ENCODE measurements around the gene EMB.
"Not testable (repeated sequence)": the region's sequence is repeated elsewhere in the genome, so short reads cannot be mapped to it uniquely, and the experiment has no call there.

Gene EMB

DNA sequence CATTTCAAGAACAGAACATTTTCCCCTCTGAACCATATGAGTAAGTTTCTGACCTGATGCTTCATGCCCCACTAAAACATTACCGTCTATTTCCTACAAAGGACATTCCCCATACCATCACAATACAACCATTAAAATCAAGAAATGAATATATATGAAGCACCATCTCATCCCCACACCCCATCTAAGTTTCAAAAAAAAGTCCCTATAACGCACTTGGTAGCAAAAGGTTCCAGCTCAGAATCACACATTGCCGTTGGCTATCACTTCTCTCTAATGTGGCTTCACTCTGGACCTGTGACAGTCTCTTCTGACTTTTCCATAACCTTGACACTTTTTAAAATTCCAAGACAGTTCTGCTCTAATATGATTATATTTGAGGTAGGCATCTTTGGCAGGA lies 5.9 kb downstream of the EMB start:
- TF ChIP-seq, protein P1, sequence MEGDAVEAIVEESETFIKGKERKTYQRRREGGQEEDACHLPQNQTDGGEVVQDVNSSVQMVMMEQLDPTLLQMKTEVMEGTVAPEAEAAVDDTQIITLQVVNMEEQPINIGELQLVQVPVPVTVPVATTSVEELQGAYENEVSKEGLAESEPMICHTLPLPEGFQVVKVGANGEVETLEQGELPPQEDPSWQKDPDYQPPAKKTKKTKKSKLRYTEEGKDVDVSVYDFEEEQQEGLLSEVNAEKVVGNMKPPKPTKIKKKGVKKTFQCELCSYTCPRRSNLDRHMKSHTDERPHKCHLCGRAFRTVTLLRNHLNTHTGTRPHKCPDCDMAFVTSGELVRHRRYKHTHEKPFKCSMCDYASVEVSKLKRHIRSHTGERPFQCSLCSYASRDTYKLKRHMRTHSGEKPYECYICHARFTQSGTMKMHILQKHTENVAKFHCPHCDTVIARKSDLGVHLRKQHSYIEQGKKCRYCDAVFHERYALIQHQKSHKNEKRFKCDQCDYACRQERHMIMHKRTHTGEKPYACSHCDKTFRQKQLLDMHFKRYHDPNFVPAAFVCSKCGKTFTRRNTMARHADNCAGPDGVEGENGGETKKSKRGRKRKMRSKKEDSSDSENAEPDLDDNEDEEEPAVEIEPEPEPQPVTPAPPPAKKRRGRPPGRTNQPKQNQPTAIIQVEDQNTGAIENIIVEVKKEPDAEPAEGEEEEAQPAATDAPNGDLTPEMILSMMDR (IDR thresholded peaks at IDR 0.05; ENCODE audit: low read depth, low read length) = no peak
- Histone ChIP-seq H3K36me3 (no peaks in the 10 kb centered on the region), H3K4me3 (ENCODE audit: low read depth, low read length) (no peak overlapping the region), H3K4me1 (no peaks in the 10 kb centered on the region), H3K27me3 (no peaks in the 10 kb centered on the region), H3K9me3 (no peaks in the 10 kb centered on the region)
- no peak for DNase-seq

- H3K4me3 ChIP-seq (ENCODE audit: low read depth, low read length); DNase-seq; H3K27me3 ChIP-seq; H3K9me3 ChIP-seq; H3K4me1 ChIP-seq; H3K36me3 ChIP-seq: not testable (repeated sequence)
Observed at GRCh38 chr5:50431133-50431904, 9.8 kb downstream of the EMB start.

- H3K4me3 ChIP-seq (ENCODE audit: low read depth, low read length); H3K27me3 ChIP-seq; H3K9me3 ChIP-seq; H3K36me3 ChIP-seq; H3K4me1 ChIP-seq; DNase-seq: not testable (repeated sequence)
Observed at GRCh38 chr5:50423100-50423799, 17.8 kb downstream of the EMB start.

- H3K4me3 ChIP-seq (ENCODE audit: low read depth, low read length); H3K9me3 ChIP-seq; H3K4me1 ChIP-seq; H3K36me3 ChIP-seq; H3K27me3 ChIP-seq; DNase-seq: not testable (repeated sequence)
Observed at GRCh38 chr5:50421184-50421950, 19.7 kb downstream of the EMB start.

GRCh38 chr5:50420343-50420935 lies 20.6 kb downstream of the EMB start:
- no peak overlapping the region for H3K4me3 ChIP-seq (ENCODE audit: low read depth, low read length)
- H3K9me3 ChIP-seq = no peaks in the 10 kb centered on the region
- H3K36me3 ChIP-seq = no peaks in the 10 kb centered on the region
- H3K27me3 ChIP-seq = no peaks in the 10 kb centered on the region
- no peaks in the 10 kb centered on the region for H3K4me1 ChIP-seq
- DNase-seq = no peak
- TF ChIP-seq, protein P1 (IDR thresholded peaks at IDR 0.05; ENCODE audit: low read depth, low read length) = no peak

GRCh38 chr5:50419656-50420055 lies 21.4 kb downstream of the EMB start:
- not testable (repeated sequence) for H3K36me3 ChIP-seq

GRCh38 chr5:50416637-50417036 lies 24.5 kb downstream of the EMB start:
- H3K27me3 ChIP-seq; H3K9me3 ChIP-seq; DNase-seq; H3K4me3 ChIP-seq (ENCODE audit: low read depth, low read length); H3K4me1 ChIP-seq; H3K36me3 ChIP-seq: not testable (repeated sequence)

More at GRCh38 chr5:50419656-50420055, 21.4 kb downstream of the EMB start:
- H3K4me1 ChIP-seq; DNase-seq; H3K4me3 ChIP-seq (ENCODE audit: low read depth, low read length); H3K9me3 ChIP-seq; H3K27me3 ChIP-seq: not testable (repeated sequence)

- TF ChIP-seq, protein P1 (IDR thresholded peaks at IDR 0.05; ENCODE audit: low read depth, low read length) = no peak
- H3K4me1 ChIP-seq = no peaks in the 10 kb centered on the region
- DNase-seq = no peak
- no peaks in the 10 kb centered on the region for H3K27me3 ChIP-seq
- no peak overlapping the region for H3K4me3 ChIP-seq (ENCODE audit: low read depth, low read length)
- H3K36me3 ChIP-seq = no peaks in the 10 kb centered on the region
- no peaks in the 10 kb centered on the region for H3K9me3 ChIP-seq
Observed at GRCh38 chr5:50415912-50416311, 25.2 kb downstream of the EMB start.

GRCh38 chr5:50410932-50411331 lies 30.2 kb downstream of the EMB start:
- H3K4me1 ChIP-seq; DNase-seq; H3K36me3 ChIP-seq; H3K27me3 ChIP-seq; H3K9me3 ChIP-seq; H3K4me3 ChIP-seq (ENCODE audit: low read depth, low read length): not testable (repeated sequence)

All from BE2C (cell line).